ENCODE measurements around the gene KDELR1.

The KDELR1 gene

GRCh38 chr19:48362716-48363499 lies 28.4 kb downstream of the KDELR1 start:
- no peak for TF ChIP-seq SIN3A (IDR thresholded peaks at IDR 0.05; ENCODE audit: borderline replicate concordance, insufficient read depth, low read length)
- 0 out of 2 replicates have a peak, but pooled peaks have one; percentile 53 for TF ChIP-seq POLR2AphosphoS5 (IDR thresholded peaks at IDR 0.05; ENCODE audit: low read depth, low read length)
- no peak for TF ChIP-seq REST (IDR thresholded peaks at IDR 0.05; ENCODE audit: insufficient read depth in 1 of 2, low read depth in 2 of 2, low read length in 2 of 2)

- no peak for TF ChIP-seq TAF1 (IDR thresholded peaks at IDR 0.05; ENCODE audit: borderline replicate concordance, insufficient read depth, low read length)
- no peak for TF ChIP-seq POLR2AphosphoS5 (IDR thresholded peaks at IDR 0.05; ENCODE audit: low read depth, low read length)
- no peak for TF ChIP-seq SIN3A (IDR thresholded peaks at IDR 0.05; ENCODE audit: borderline replicate concordance, insufficient read depth, low read length)
- TF ChIP-seq FOXP2 (optimal IDR thresholded peaks at IDR 0.05; ENCODE audit: borderline replicate concordance, extremely low read depth, extremely low read length, insufficient read depth): no peak
- TF ChIP-seq REST (IDR thresholded peaks at IDR 0.05; ENCODE audit: insufficient read depth in 1 of 2, low read depth in 2 of 2, low read length in 2 of 2): no peak
These were observed 29.4 kb downstream of the KDELR1 start for GRCh38 chr19:48361912-48362311.

GRCh38 chr19:48359123-48359522 lies 32.2 kb downstream of the KDELR1 start:
- TF ChIP-seq TAF1 (IDR thresholded peaks at IDR 0.05; ENCODE audit: borderline replicate concordance, insufficient read depth, low read length) (no peak), REST (IDR thresholded peaks at IDR 0.05; ENCODE audit: insufficient read depth in 1 of 2, low read depth in 2 of 2, low read length in 2 of 2) (no peak), POLR2AphosphoS5 (IDR thresholded peaks at IDR 0.05; ENCODE audit: low read depth, low read length) (no peak), FOXP2 (optimal IDR thresholded peaks at IDR 0.05; ENCODE audit: borderline replicate concordance, extremely low read depth, extremely low read length, insufficient read depth) (no peak), SIN3A (IDR thresholded peaks at IDR 0.05; ENCODE audit: borderline replicate concordance, insufficient read depth, low read length) (no peak)

GRCh38 chr19:48355365-48355954 lies 35.9 kb downstream of the KDELR1 start:
- TF ChIP-seq FOXP2 (optimal IDR thresholded peaks at IDR 0.05; ENCODE audit: borderline replicate concordance, extremely low read depth, extremely low read length, insufficient read depth) (no peak), POLR2AphosphoS5 (IDR thresholded peaks at IDR 0.05; ENCODE audit: low read depth, low read length) (no peak), SIN3A (IDR thresholded peaks at IDR 0.05; ENCODE audit: borderline replicate concordance, insufficient read depth, low read length) (no peak), TAF1 (IDR thresholded peaks at IDR 0.05; ENCODE audit: borderline replicate concordance, insufficient read depth, low read length) (no peak)

- TF ChIP-seq TAF1 (IDR thresholded peaks at IDR 0.05; ENCODE audit: borderline replicate concordance, insufficient read depth, low read length) (no peak), POLR2AphosphoS5 (IDR thresholded peaks at IDR 0.05; ENCODE audit: low read depth, low read length) (no peak), SIN3A (IDR thresholded peaks at IDR 0.05; ENCODE audit: borderline replicate concordance, insufficient read depth, low read length) (no peak), FOXP2 (optimal IDR thresholded peaks at IDR 0.05; ENCODE audit: borderline replicate concordance, extremely low read depth, extremely low read length, insufficient read depth) (no peak), REST (IDR thresholded peaks at IDR 0.05; ENCODE audit: insufficient read depth in 1 of 2, low read depth in 2 of 2, low read length in 2 of 2) (no peak)
These were observed 36.9 kb downstream of the KDELR1 start for GRCh38 chr19:48354332-48354992.

Data from PFSK-1 (cell line).